ENCODE data around the gene UST. TPM values are rescaled to one million over a fixed set of nuclear protein-coding genes. Genes with fewer than 3 reads are reported as not detected.
"Not testable (repeated sequence)": the region's sequence is repeated elsewhere in the genome, so short reads cannot be mapped to it uniquely, and the experiment has no call there.

Gene UST
- total RNA-seq, 1 experiment from 2014 or later, result 10.0 TPM

- intact Hi-C loops (cut with micrococcal nuclease), result no loop called here
- no peak overlapping the region for H3K4me3 Mint-ChIP-seq (ENCODE audit: unreplicated experiment)
- CTCF ChIA-PET, result interaction anchor here (0.6 to 0.7 kb wide), 2 partner anchors 12 to 121 kb away, joined by 3 read pairs; no protein-coding TSS in a partner anchor
Measured at GRCh38 chr6:148854096-148854495, 107.3 kb downstream of the UST start.

GRCh38 chr6:148854992-148855391, 108.2 kb downstream of the UST start:
- Mint-ChIP-seq H3K4me1 (ENCODE audit: insufficient read depth, unreplicated experiment) (peaks cover 30% of the 10 kb centered on the region), H3K9me3 (ENCODE audit: unreplicated experiment) (no peaks in the 10 kb centered on the region), H3K27ac (ENCODE audit: low read depth, unreplicated experiment) (no peak overlapping the region), H3K27me3 (ENCODE audit: insufficient read depth, unreplicated experiment) (no peaks in the 10 kb centered on the region), H3K36me3 (ENCODE audit: insufficient read depth, unreplicated experiment) (peaks cover 6% of the 10 kb centered on the region), H3K4me3 (ENCODE audit: unreplicated experiment) (no peak overlapping the region)
- no peak for TF ChIP-seq CTCF (IDR thresholded peaks at IDR 0.05; ENCODE audit: unreplicated experiment)
- ChIA-PET CTCF (no interaction called here), POLR2A (interaction anchor here (0.7 to 1.6 kb wide), 4 partner anchors 12 to 230 kb away, joined by 3 to 8 read pairs (median 4); no protein-coding TSS in a partner anchor)
- BruUV-seq (replicated peaks), result no TSS peak
- DNase-seq (ENCODE audit: unreplicated experiment), result no peak
- intact Hi-C loops (cut with micrococcal nuclease), result no loop called here

More at GRCh38 chr6:148854096-148854495, 107.3 kb downstream of the UST start:
- Mint-ChIP-seq H3K36me3 (ENCODE audit: insufficient read depth, unreplicated experiment) (peaks cover 6% of the 10 kb centered on the region), H3K9me3 (ENCODE audit: unreplicated experiment) (no peaks in the 10 kb centered on the region), H3K27me3 (ENCODE audit: insufficient read depth, unreplicated experiment) (no peaks in the 10 kb centered on the region), H3K27ac (ENCODE audit: low read depth, unreplicated experiment) (peak overlapping the region; percentile 59), H3K4me1 (ENCODE audit: insufficient read depth, unreplicated experiment) (peaks cover 30% of the 10 kb centered on the region)
- no TSS peak for BruUV-seq (replicated peaks)
- POLR2A ChIA-PET, result interaction anchor here (0.7 to 1.5 kb wide), 4 partner anchors 12 to 231 kb away, joined by 3 to 8 read pairs (median 3); no protein-coding TSS in a partner anchor
- TF ChIP-seq CTCF (IDR thresholded peaks at IDR 0.05; ENCODE audit: unreplicated experiment), result no peak
- peak; percentile 81 for DNase-seq (ENCODE audit: unreplicated experiment)

GRCh38 chr6:148855744-148856143, 108.9 kb downstream of the UST start:
- CTCF ChIA-PET, result no interaction called here
- intact Hi-C loops (cut with micrococcal nuclease), result loop anchor here (2.0 kb wide), 1 partner anchor 109 kb away; the partner anchor contains the start of gene UST
- no peak for DNase-seq (ENCODE audit: unreplicated experiment)
- peaks cover 30% of the 10 kb centered on the region for H3K4me1 Mint-ChIP-seq (ENCODE audit: insufficient read depth, unreplicated experiment)
- no peak for TF ChIP-seq CTCF (IDR thresholded peaks at IDR 0.05; ENCODE audit: unreplicated experiment)
- BruUV-seq (replicated peaks), result no TSS peak
- H3K27ac Mint-ChIP-seq (ENCODE audit: low read depth, unreplicated experiment), result no peak overlapping the region
- H3K4me3 Mint-ChIP-seq (ENCODE audit: unreplicated experiment), result no peak overlapping the region
- POLR2A ChIA-PET, result interaction anchor here (0.6 to 3.4 kb wide), 6 partner anchors 11 to 110 kb away, joined by 3 to 16 read pairs (median 4); no protein-coding TSS in a partner anchor
- H3K9me3 Mint-ChIP-seq (ENCODE audit: unreplicated experiment), result no peaks in the 10 kb centered on the region
- no peaks in the 10 kb centered on the region for H3K27me3 Mint-ChIP-seq (ENCODE audit: insufficient read depth, unreplicated experiment)
- peaks cover 6% of the 10 kb centered on the region for H3K36me3 Mint-ChIP-seq (ENCODE audit: insufficient read depth, unreplicated experiment)

GRCh38 chr6:148857798-148858390, 111.1 kb downstream of the UST start:
- Mint-ChIP-seq H3K27ac (ENCODE audit: low read depth, unreplicated experiment) (peak overlapping the region; percentile 27), H3K36me3 (ENCODE audit: insufficient read depth, unreplicated experiment) (peaks cover 6% of the 10 kb centered on the region), H3K9me3 (ENCODE audit: unreplicated experiment) (no peaks in the 10 kb centered on the region), H3K4me3 (ENCODE audit: unreplicated experiment) (no peak overlapping the region), H3K4me1 (ENCODE audit: insufficient read depth, unreplicated experiment) (peaks cover 30% of the 10 kb centered on the region), H3K27me3 (ENCODE audit: insufficient read depth, unreplicated experiment) (no peaks in the 10 kb centered on the region)
- peak; percentile 76 for DNase-seq (ENCODE audit: unreplicated experiment)
- intact Hi-C loops (cut with micrococcal nuclease), result loop anchor here (2.0 kb wide), 1 partner anchor 111 kb away; the partner anchor contains the start of gene UST
- POLR2A ChIA-PET, result interaction anchor here (0.7 to 3.4 kb wide), 5 partner anchors 9 to 107 kb away, joined by 3 to 16 read pairs (median 6); no protein-coding TSS in a partner anchor
- CTCF ChIA-PET, result interaction anchor here (1.0 to 1.1 kb wide), 3 partner anchors 10 to 170 kb away, joined by 3 read pairs; no protein-coding TSS in a partner anchor
- no TSS peak for BruUV-seq (replicated peaks)
- no peak for TF ChIP-seq CTCF (IDR thresholded peaks at IDR 0.05; ENCODE audit: unreplicated experiment)

GRCh38 chr6:148864132-148864531, 117.3 kb downstream of the UST start:
- H3K4me3 Mint-ChIP-seq (ENCODE audit: unreplicated experiment); H3K27me3 Mint-ChIP-seq (ENCODE audit: insufficient read depth, unreplicated experiment); H3K27ac Mint-ChIP-seq (ENCODE audit: low read depth, unreplicated experiment); DNase-seq (ENCODE audit: unreplicated experiment); H3K9me3 Mint-ChIP-seq (ENCODE audit: unreplicated experiment); intact Hi-C loops (cut with micrococcal nuclease); POLR2A ChIA-PET; H3K36me3 Mint-ChIP-seq (ENCODE audit: insufficient read depth, unreplicated experiment); BruUV-seq (replicated peaks): not testable (repeated sequence)
- peaks cover 25% of the 10 kb centered on the region for H3K4me1 Mint-ChIP-seq (ENCODE audit: insufficient read depth, unreplicated experiment)
- CTCF ChIA-PET, result interaction anchor here (0.7 kb wide), 1 partner anchor 118 kb away, joined by 3 read pairs; no protein-coding TSS in a partner anchor

All from MCF 10A (cell line).